ENCODE data around the gene KCNK4. TPM values are rescaled to one million over a fixed set of nuclear protein-coding genes. Genes with fewer than 3 reads are reported as not detected.

KCNK4 gene
- total RNA-seq, 1 experiment from 2014 or later, result not detected

DNA sequence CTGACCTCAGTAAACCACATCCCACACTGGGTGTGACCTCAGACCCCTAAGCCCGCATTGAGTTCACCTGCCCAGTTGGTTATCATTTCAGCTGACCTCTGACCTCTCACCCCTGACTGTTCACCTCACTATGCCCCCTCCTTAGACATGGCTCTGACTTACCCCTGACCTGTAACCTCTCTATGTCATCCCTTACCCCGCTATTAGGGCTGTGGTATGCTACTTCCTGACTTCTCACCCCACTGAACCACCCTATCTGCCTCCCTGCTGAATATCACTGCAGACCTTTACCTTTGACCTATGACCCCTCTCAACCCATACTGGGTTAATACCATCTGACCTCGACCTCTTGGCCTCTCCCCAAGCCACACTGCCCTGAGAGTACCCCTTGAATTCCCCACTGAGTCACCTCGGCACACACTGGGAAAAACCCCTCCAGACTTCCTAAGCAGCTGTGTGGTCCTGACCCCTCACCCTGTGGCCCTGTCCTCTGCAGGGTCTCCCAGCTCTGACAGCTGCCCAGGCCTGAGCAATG, 31.5 kb upstream of the KCNK4 start:
- H3K27me3 ChIP-seq (replicated peaks), result no peaks in the 10 kb centered on the region
- peaks cover 97% of the 10 kb centered on the region for H3K36me3 ChIP-seq
- no peaks in the 10 kb centered on the region for H3K9me3 ChIP-seq (replicated peaks)
- no peak overlapping the region for H3K27ac ChIP-seq
- peaks cover 19% of the 10 kb centered on the region for H3K4me1 ChIP-seq (replicated peaks)
- no peak for DNase-seq (ENCODE audit: low read depth in 1 of 2, low spot score in 2 of 2)
- no peak overlapping the region for H3K4me3 ChIP-seq

DNA sequence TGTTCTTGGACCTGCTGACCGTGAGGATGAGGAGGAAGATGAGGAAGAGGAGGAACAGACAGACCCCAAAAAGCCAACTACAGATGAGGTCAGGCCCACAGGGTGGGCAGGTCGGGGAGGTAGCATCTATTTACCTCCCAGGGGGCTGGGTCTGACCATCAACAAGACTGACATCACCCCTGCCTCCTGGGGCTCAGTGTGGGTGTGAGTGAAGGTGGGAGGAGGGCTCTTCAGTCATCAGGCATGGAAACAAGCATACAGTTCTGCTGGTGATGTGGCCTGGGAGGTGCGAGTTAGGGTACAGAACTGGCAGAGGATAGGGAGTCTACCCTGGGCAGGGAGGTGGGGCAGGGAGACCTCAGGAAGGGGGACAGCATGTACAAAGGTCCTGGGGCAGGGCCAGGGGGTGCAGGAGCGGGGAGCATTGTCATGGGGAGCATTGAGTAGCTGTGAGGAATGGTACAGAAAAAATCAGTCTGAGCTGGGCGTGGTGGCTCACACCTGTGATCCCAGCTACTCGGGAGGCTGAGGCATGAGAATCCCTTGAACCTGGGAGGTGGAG, 30.9 kb upstream of the KCNK4 start:
- no peak for DNase-seq (ENCODE audit: low read depth in 1 of 2, low spot score in 2 of 2)
- H3K4me3 ChIP-seq, result no peak overlapping the region
- H3K36me3 ChIP-seq, result peaks cover 93% of the 10 kb centered on the region
- peaks cover 19% of the 10 kb centered on the region for H3K4me1 ChIP-seq (replicated peaks)
- H3K9me3 ChIP-seq (replicated peaks), result no peaks in the 10 kb centered on the region
- no peak overlapping the region for H3K27ac ChIP-seq
- H3K27me3 ChIP-seq (replicated peaks), result no peaks in the 10 kb centered on the region

DNA sequence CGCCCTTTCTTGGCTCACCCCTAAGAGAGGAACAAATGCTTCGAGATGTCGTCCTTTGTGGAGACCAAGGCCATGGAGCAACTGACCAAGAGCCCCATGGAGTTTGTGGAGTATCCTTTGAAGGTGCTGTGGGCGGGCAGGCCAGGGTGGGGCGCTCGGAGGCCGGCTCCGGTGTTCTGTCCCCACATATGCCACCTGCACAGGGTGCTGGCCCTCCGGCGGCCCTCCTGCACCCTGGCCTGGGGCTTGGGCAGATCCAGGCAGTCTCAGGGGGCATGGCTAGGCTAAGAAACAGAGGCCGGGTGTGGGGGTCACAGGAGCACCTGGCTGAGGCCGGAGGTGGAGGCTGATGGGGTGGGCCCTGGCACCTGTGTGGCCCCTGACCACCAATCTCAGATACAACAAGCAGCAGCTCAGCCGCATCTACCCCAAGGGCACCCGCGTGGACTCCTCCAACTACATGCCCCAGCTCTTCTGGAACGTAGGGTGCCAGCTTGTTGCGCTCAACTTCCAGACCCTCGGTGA, 29.5 kb upstream of the KCNK4 start:
- no peak overlapping the region for H3K4me3 ChIP-seq
- peaks cover 19% of the 10 kb centered on the region for H3K4me1 ChIP-seq (replicated peaks)
- H3K9me3 ChIP-seq (replicated peaks), result no peaks in the 10 kb centered on the region
- H3K27ac ChIP-seq, result no peak overlapping the region
- no peak for DNase-seq (ENCODE audit: low read depth in 1 of 2, low spot score in 2 of 2)
- H3K36me3 ChIP-seq, result peaks cover 93% of the 10 kb centered on the region
- no peaks in the 10 kb centered on the region for H3K27me3 ChIP-seq (replicated peaks)

DNA sequence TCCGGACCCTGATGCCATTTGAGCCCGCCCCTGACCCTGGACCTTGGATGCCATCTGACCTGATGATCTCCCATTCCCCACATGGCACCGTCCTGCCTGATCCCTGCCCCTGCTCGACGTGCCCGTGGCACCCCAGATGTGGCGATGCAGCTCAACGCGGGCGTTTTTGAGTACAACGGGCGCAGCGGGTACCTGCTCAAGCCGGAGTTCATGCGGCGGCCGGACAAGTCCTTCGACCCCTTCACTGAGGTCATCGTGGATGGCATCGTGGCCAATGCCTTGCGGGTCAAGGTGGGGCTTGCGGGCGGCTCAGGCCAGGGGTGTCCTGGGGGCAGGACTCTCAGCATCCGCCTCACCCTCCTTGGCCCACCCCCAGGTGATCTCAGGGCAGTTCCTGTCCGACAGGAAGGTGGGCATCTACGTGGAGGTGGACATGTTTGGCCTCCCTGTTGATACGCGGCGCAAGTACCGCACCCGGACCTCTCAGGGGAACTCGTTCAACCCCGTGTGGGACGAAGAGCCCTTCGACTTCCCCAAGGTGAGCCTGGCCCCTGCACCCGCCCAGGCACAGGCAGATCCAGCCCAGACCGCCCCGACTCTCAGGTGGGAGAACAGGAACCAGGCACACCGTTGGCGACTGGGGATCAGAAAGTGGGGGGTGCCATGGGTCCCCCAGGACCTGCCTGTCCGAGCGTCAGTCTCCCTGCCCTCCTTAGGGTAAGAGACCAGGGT, 28.7 kb upstream of the KCNK4 start:
- Histone ChIP-seq H3K27me3 (replicated peaks) (no peaks in the 10 kb centered on the region), H3K27ac (peak overlapping the region; percentile 21; the same call in 1 of the 2 replicates), H3K36me3 (peaks cover 93% of the 10 kb centered on the region), H3K4me1 (replicated peaks) (peaks cover 19% of the 10 kb centered on the region), H3K9me3 (replicated peaks) (no peaks in the 10 kb centered on the region), H3K4me3 (no peak overlapping the region)
- no peak for DNase-seq (ENCODE audit: low read depth in 1 of 2, low spot score in 2 of 2)

GRCh38 chr11:64263021-64263946, 27.8 kb upstream of the KCNK4 start:
- H3K4me3 ChIP-seq, result no peak overlapping the region
- H3K27me3 ChIP-seq (replicated peaks), result no peaks in the 10 kb centered on the region
- H3K36me3 ChIP-seq, result peaks cover 90% of the 10 kb centered on the region
- peak overlapping the region; percentile 21; the same call in 1 of the 2 replicates for H3K27ac ChIP-seq
- H3K4me1 ChIP-seq (replicated peaks), result peaks cover 23% of the 10 kb centered on the region
- no peaks in the 10 kb centered on the region for H3K9me3 ChIP-seq (replicated peaks)
- peak in 1 of 2 experiments; percentile 29 for DNase-seq (ENCODE audit: low read depth in 1 of 2, low spot score in 2 of 2)

DNA sequence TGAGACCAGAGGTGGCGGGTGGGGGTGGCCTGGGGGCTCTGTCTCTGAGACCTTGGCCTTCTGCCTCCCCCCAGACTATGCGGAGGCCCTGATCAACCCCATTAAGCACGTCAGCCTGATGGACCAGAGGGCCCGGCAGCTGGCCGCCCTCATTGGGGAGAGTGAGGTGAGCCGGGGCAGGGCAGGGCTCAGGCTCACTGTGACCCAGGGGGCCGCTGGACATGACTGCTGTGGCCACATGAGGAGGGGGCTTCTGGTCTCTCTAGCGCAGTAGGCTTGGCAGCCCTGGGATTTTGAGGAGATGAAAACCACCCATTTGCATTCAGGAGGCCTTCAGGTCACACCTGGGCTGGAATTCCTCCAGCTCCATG, 27.2 kb upstream of the KCNK4 start:
- no peak overlapping the region for H3K27ac ChIP-seq
- peaks cover 90% of the 10 kb centered on the region for H3K36me3 ChIP-seq
- no peaks in the 10 kb centered on the region for H3K9me3 ChIP-seq (replicated peaks)
- H3K27me3 ChIP-seq (replicated peaks), result no peaks in the 10 kb centered on the region
- H3K4me3 ChIP-seq, result no peak overlapping the region
- DNase-seq (ENCODE audit: low read depth in 1 of 2, low spot score in 2 of 2), result no peak
- H3K4me1 ChIP-seq (replicated peaks), result peaks cover 29% of the 10 kb centered on the region

GRCh38 chr11:64264371-64264852, 26.7 kb upstream of the KCNK4 start:
- no peak overlapping the region for H3K27ac ChIP-seq
- no peak for DNase-seq (ENCODE audit: low read depth in 1 of 2, low spot score in 2 of 2)
- H3K9me3 ChIP-seq (replicated peaks), result no peaks in the 10 kb centered on the region

GRCh38 chr11:64265176-64266160, 25.6 kb upstream of the KCNK4 start:
- Histone ChIP-seq H3K27me3 (replicated peaks) (no peaks in the 10 kb centered on the region), H3K36me3 (peaks cover 78% of the 10 kb centered on the region), H3K4me1 (replicated peaks) (peaks cover 36% of the 10 kb centered on the region), H3K4me3 (no peak overlapping the region), H3K27ac (no peak overlapping the region), H3K9me3 (replicated peaks) (no peaks in the 10 kb centered on the region)
- no peak for DNase-seq (ENCODE audit: low read depth in 1 of 2, low spot score in 2 of 2)

More at GRCh38 chr11:64264371-64264852, 26.7 kb upstream of the KCNK4 start:
- Histone ChIP-seq H3K4me3 (no peak overlapping the region), H3K4me1 (replicated peaks) (peaks cover 34% of the 10 kb centered on the region), H3K27me3 (replicated peaks) (no peaks in the 10 kb centered on the region), H3K36me3 (peaks cover 85% of the 10 kb centered on the region)

DNA sequence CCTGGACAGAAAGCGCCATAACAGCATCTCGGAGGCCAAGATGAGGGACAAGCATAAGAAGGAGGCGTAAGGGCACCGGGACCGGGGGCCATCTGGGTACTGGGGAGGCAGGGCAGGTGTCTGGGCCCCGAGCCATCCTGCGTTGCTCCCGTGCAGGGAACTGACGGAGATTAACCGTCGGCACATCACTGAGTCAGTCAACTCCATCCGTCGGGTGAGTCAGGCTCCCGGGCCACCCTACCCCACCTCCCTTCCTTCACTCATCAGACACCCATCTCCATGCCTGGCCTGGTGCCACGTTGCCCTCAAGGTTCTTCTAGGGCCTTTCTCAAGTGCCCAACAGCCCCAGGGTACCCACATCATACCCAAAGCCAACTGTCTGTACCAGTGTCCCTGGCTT, 24.8 kb upstream of the KCNK4 start:
- peaks cover 39% of the 10 kb centered on the region for H3K4me1 ChIP-seq (replicated peaks)
- H3K36me3 ChIP-seq, result peaks cover 73% of the 10 kb centered on the region
- no peak for DNase-seq (ENCODE audit: low read depth in 1 of 2, low spot score in 2 of 2)

DNA sequence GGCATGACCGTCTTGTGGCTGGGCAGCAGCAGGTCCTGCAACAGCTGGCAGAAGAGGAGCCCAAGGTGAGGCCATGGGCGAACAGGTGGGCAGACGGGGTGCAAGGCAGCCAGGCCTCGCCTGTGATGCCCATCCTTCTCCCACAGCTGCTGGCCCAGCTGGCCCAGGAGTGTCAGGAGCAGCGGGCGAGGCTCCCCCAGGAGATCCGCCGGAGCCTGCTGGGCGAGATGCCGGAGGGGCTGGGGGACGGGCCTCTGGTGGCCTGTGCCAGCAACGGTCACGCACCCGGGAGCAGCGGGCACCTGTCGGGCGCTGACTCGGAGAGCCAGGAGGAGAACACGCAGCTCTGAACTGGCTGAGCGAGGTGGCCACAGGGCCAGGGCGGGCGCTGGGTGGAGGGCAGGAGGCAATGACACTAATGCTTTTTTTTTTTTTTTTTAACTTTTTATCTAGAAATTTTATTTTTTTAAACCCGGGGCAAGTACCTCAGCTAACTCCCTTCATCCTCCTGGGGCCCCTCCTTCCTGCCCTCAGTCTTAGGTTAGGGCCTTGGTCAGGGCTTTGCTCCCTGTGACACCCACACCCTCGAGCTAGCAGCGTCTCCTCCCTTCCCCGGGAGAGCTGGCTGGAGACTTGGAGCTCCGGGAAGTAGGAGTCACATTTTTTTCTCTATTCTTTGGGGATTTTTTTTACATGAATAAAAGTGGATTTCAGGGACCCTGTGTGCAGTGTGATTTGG, 23.7 kb upstream of the KCNK4 start:
- Histone ChIP-seq H3K36me3 (peaks cover 67% of the 10 kb centered on the region), H3K4me1 (replicated peaks) (peaks cover 43% of the 10 kb centered on the region), H3K27me3 (replicated peaks) (no peaks in the 10 kb centered on the region), H3K4me3 (no peak overlapping the region), H3K27ac (no peak overlapping the region), H3K9me3 (replicated peaks) (no peaks in the 10 kb centered on the region)
- no peak for DNase-seq (ENCODE audit: low read depth in 1 of 2, low spot score in 2 of 2)

More for the DNA sequence above, 24.8 kb upstream of the KCNK4 start:
- H3K27ac ChIP-seq, result no peak overlapping the region
- no peaks in the 10 kb centered on the region for H3K9me3 ChIP-seq (replicated peaks)
- H3K4me3 ChIP-seq, result no peak overlapping the region
- no peaks in the 10 kb centered on the region for H3K27me3 ChIP-seq (replicated peaks)

GRCh38 chr11:64268025-64268892, 22.8 kb upstream of the KCNK4 start:
- peak in 1 of 2 experiments; percentile 54 for DNase-seq (ENCODE audit: low read depth in 1 of 2, low spot score in 2 of 2)
- no peaks in the 10 kb centered on the region for H3K27me3 ChIP-seq (replicated peaks)
- H3K9me3 ChIP-seq (replicated peaks), result no peaks in the 10 kb centered on the region
- H3K4me3 ChIP-seq, result peak overlapping the region; percentile 49
- peaks cover 62% of the 10 kb centered on the region for H3K36me3 ChIP-seq
- H3K27ac ChIP-seq, result peak overlapping the region; percentile 68
- peaks cover 34% of the 10 kb centered on the region for H3K4me1 ChIP-seq (replicated peaks)
